ENCODE results near the gene ZNF823. TPM values are rescaled to one million over a fixed set of nuclear protein-coding genes. Genes with fewer than 3 reads are reported as not detected.
A peak's percentile ranks its signal among the peaks of the same experiment; 100 is the strongest.

ZNF823 gene
- total and polyA plus RNA-seq, 2 of the 13 experiments (the other 11 are each of a cell fraction or from before 2014, with no cell fraction given): 5.7 to 11.7 TPM

- TF ChIP-seq ZNF609 (CRISPR knock-in tag; IDR thresholded peaks at IDR 0.05; ENCODE audit: borderline replicate concordance) (no peak), DRAP1 (CRISPR knock-in tag; IDR thresholded peaks at IDR 0.05) (peak; percentile 50; the same call in 1 of the 2 replicates), HDAC2 (CRISPR knock-in tag; IDR thresholded peaks at IDR 0.05) (peak; percentile 57; the same call in 1 of the 2 replicates), HMG20A (CRISPR knock-in tag; IDR thresholded peaks at IDR 0.05; ENCODE audit: borderline replicate concordance) (no peak), ZNF230 (CRISPR knock-in tag; IDR thresholded peaks at IDR 0.05) (0 out of 2 replicates have a peak, but pooled peaks have one; percentile 6), ATF3 (CRISPR knock-in tag; IDR thresholded peaks at IDR 0.05) (no peak), PRDM15 (CRISPR knock-in tag; IDR thresholded peaks at IDR 0.05) (no peak), MEIS2 (CRISPR knock-in tag; IDR thresholded peaks at IDR 0.05) (peak; percentile 81; the same call in 1 of the 2 replicates), CSRNP1 (CRISPR knock-in tag; IDR thresholded peaks at IDR 0.05) (no peak), NFRKB (IDR thresholded peaks at IDR 0.05) (no peak), ZNF34 (CRISPR knock-in tag; IDR thresholded peaks at IDR 0.05; ENCODE audit: borderline replicate concordance) (no peak), HMGA1 (CRISPR knock-in tag; conservative IDR thresholded peaks at IDR 0.05) (no peak), ZNF263 (CRISPR knock-in tag; IDR thresholded peaks at IDR 0.05) (0 out of 2 replicates have a peak, but pooled peaks have one; percentile 44), NR0B2 (CRISPR knock-in tag; IDR thresholded peaks at IDR 0.05) (no peak), HNRNPL (IDR thresholded peaks at IDR 0.05; ENCODE audit: low read depth, low read length) (0 out of 2 replicates have a peak, but pooled peaks have one; percentile 42), DNMT1 (CRISPR knock-in tag; IDR thresholded peaks at IDR 0.05) (no peak), CC2D1A (CRISPR knock-in tag; IDR thresholded peaks at IDR 0.05) (no peak), ZBTB21 (CRISPR knock-in tag; IDR thresholded peaks at IDR 0.05) (no peak), ZNF317 (CRISPR knock-in tag; IDR thresholded peaks at IDR 0.05) (no peak), SP5 (CRISPR knock-in tag; IDR thresholded peaks at IDR 0.05; ENCODE audit: borderline replicate concordance, low read depth) (peak; percentile 53)
These were observed 28.9 kb upstream of the ZNF823 start (continued) for GRCh38 chr19:11767633-11768133.
